H1 (cell line): ENCODE measurements around the gene CEL. TPM values are rescaled to one million over a fixed set of nuclear protein-coding genes. Genes with fewer than 3 reads are reported as not detected.

ENCODE experiments used
- CTCF ChIA-PET: fragments of 300-600 bp; sonication (Branson Sonifier 250); formaldehyde crosslinking; loops from one replicate; lab custom pipeline; 2021; ENCODE audit not compliant: partially characterized antibody; lab: Charles Lee
- POLR2A ChIA-PET: fragments of 300-600 bp; sonication (Branson Sonifier 250); formaldehyde crosslinking; loops from one replicate; lab custom pipeline; 2021; ENCODE audit warnings: inconsistent platforms; ENCODE audit not compliant: partially characterized antibody; lab: Charles Lee
- DNase-seq, 2 experiments: peaks; one replicate each; pipeline versions ENCODE4 v3.0.0 to v3.0.0-alpha.2; 2010 to 2022; ENCODE audit warnings: low spot score in 2 of 2, low read depth in 1 of 2, mixed read lengths in 1 of 2
- FAIRE-seq: peaks from 2 replicates; lab custom pipeline; 2011; peaks lifted over from hg19 to GRCh38; lab: Jason Lieb, UNC
- H2AFZ ChIP-seq: 2 replicates; pipeline ENCODE4 v1.8.1; 2012; ENCODE audit warnings: low read length, inconsistent platforms
- H2AK5ac ChIP-seq: 2 replicates; pipeline ENCODE4 v1.6.1; 2013; ENCODE audit warnings: low read depth, low read length
- H2BK120ac ChIP-seq: replicated peaks from 2 replicates; pipeline ENCODE3; 2013; ENCODE audit warnings: low read depth, low read length, inconsistent platforms
- H2BK12ac ChIP-seq: 2 replicates; pipeline ENCODE4 v1.6.1; 2013; ENCODE audit warnings: low read depth, low read length
- H2BK15ac ChIP-seq: 2 replicates; pipeline ENCODE4 v1.6.1; 2013; ENCODE audit warnings: low read length
- H2BK20ac ChIP-seq: 2 replicates; pipeline ENCODE4 v1.6.1; 2013; ENCODE audit warnings: low read length
- H2BK5ac ChIP-seq: 2 replicates; pipeline ENCODE4 v1.6.1; 2013; ENCODE audit warnings: low read depth, low read length
- H3K14ac ChIP-seq: 2 replicates; pipeline ENCODE4 v1.6.1; 2013; ENCODE audit warnings: inconsistent platforms; ENCODE audit not compliant: insufficient read length
- H3K18ac ChIP-seq: 2 replicates; pipeline ENCODE4 v1.6.1; 2013; ENCODE audit warnings: low read length; ENCODE audit errors: extremely low read depth
- H3K23ac ChIP-seq: 2 replicates; pipeline ENCODE4 v1.6.1; 2013; ENCODE audit warnings: inconsistent platforms; ENCODE audit not compliant: insufficient read length
- H3K23me2 ChIP-seq: 2 replicates; pipeline ENCODE4 v1.6.1; 2013; ENCODE audit warnings: low read depth, low read length
- H3K27ac ChIP-seq: 2 replicates; pipeline ENCODE4 v1.6.1; 2011; ENCODE audit warnings: low read depth, low read length, inconsistent platforms
- H3K27me3 ChIP-seq, 4 experiments: replicated peaks in 1 of 4; 1 replicate in 1 of 4; 2 replicates in 3 of 4; pipeline versions ENCODE4 v1.6.1 to v1.8.1; 2011 to 2013; ENCODE audit warnings: low read length in 3 of 4, mild to moderate bottlenecking in 3 of 4, inconsistent platforms in 2 of 4, mixed read lengths in 2 of 4, moderate library complexity in 1 of 4; ENCODE audit not compliant: control insufficient read depth in 3 of 4, insufficient read depth in 3 of 4; ENCODE audit errors: extremely low read depth in 1 of 4
- H3K36me3 ChIP-seq, 4 experiments: 2 replicates each; pipeline versions ENCODE4 v1.6.1 to v1.8.1; 2011 to 2013; ENCODE audit warnings: mild to moderate bottlenecking in 4 of 4, low read length in 3 of 4, moderate library complexity in 2 of 4, control low read depth in 1 of 4, inconsistent platforms in 1 of 4; ENCODE audit not compliant: insufficient read depth in 4 of 4, control insufficient read depth in 2 of 4
- H3K4ac ChIP-seq: replicated peaks from 2 replicates; pipeline ENCODE3; 2013; ENCODE audit warnings: low read length, low read depth, mixed read lengths, inconsistent platforms; ENCODE audit not compliant: insufficient read length
- H3K4me1 ChIP-seq, 4 experiments: replicated peaks in 1 of 4; 1 replicate in 1 of 4; 2 replicates in 3 of 4; pipeline versions ENCODE4 v1.6.1 to v1.8.1; 2011 to 2013; ENCODE audit warnings: low read length in 3 of 4, inconsistent platforms in 2 of 4, mixed read lengths in 1 of 4; ENCODE audit not compliant: insufficient read depth in 4 of 4, control insufficient read depth in 3 of 4
- H3K4me2 ChIP-seq, 2 experiments: 2 replicates each; pipeline versions ENCODE4 v1.6.1 to v1.8.1; 2011 to 2013; ENCODE audit warnings: low read depth in 2 of 2, low read length in 2 of 2, control low read depth in 1 of 2, inconsistent platforms in 1 of 2, mild to moderate bottlenecking in 1 of 2; ENCODE audit not compliant: insufficient read depth in 1 of 2
- H3K4me3 ChIP-seq, 4 experiments: fragments of 200-600, 300-600 bp in 1 of 4; sonication (generic), shearing (Covaris generic), sonication (Bioruptor Twin) in 1 of 4; 2 replicates each; pipeline versions ENCODE4 v1.5.1 to v1.8.1; 2011 to 2016; ENCODE audit warnings: low read length in 4 of 4, low read depth in 3 of 4, control low read depth in 2 of 4, inconsistent platforms in 2 of 4, mild to moderate bottlenecking in 2 of 4, mixed read lengths in 1 of 4, moderate library complexity in 1 of 4; ENCODE audit not compliant: insufficient read depth in 2 of 4; ENCODE audit errors: extremely low read depth in 1 of 4
- H3K56ac ChIP-seq: replicated peaks from 2 replicates; pipeline ENCODE3; 2013; ENCODE audit warnings: low read depth, mild to moderate bottlenecking, mixed read lengths, low read length, inconsistent platforms; ENCODE audit not compliant: insufficient read length
- H3K79me1 ChIP-seq: 2 replicates; pipeline ENCODE4 v1.6.1; 2013; ENCODE audit warnings: low read depth, low read length, control low read depth
- H3K79me2 ChIP-seq, 2 experiments: 2 replicates each; pipeline versions ENCODE4 v1.6.1 to v1.8.1; 2012 to 2013; ENCODE audit warnings: low read length in 2 of 2, mild to moderate bottlenecking in 2 of 2, inconsistent platforms in 1 of 2; ENCODE audit not compliant: insufficient read depth in 2 of 2, control insufficient read depth in 1 of 2
- H3K9ac ChIP-seq, 4 experiments: replicated peaks in 1 of 4; 1 replicate in 1 of 4; 2 replicates in 3 of 4; pipeline versions ENCODE4 v1.6.1 to v1.8.1; 2011 to 2013; ENCODE audit warnings: low read depth in 3 of 4, low read length in 3 of 4, control low read depth in 2 of 4, mild to moderate bottlenecking in 2 of 4, moderate library complexity in 2 of 4, inconsistent platforms in 1 of 4; ENCODE audit errors: extremely low read depth in 1 of 4
- H3K9me3 ChIP-seq, 2 experiments: 2 replicates each; pipeline versions ENCODE4 v1.6.1 to v1.8.1; 2012 to 2013; ENCODE audit warnings: mild to moderate bottlenecking in 2 of 2, moderate library complexity in 2 of 2, control low read depth in 1 of 2, inconsistent platforms in 1 of 2, low read depth in 1 of 2, low read length in 1 of 2, mixed read lengths in 1 of 2; ENCODE audit not compliant: insufficient read depth in 2 of 2
- H4K20me1 ChIP-seq, 2 experiments: replicated peaks in 1 of 2; 2 replicates each; pipeline versions ENCODE3 to v1.8.1; 2011 to 2013; ENCODE audit warnings: inconsistent platforms in 2 of 2, low read length in 2 of 2, mild to moderate bottlenecking in 1 of 2; ENCODE audit not compliant: insufficient read depth in 2 of 2, control insufficient read depth in 1 of 2
- H4K5ac ChIP-seq: 2 replicates; pipeline ENCODE4 v1.6.1; 2013; ENCODE audit warnings: low read length, low read depth, mixed read lengths, inconsistent platforms; ENCODE audit not compliant: insufficient read length
- H4K8ac ChIP-seq: 2 replicates; pipeline ENCODE4 v1.8.0; 2013; ENCODE audit warnings: mild to moderate bottlenecking, moderate library complexity, low read length, inconsistent platforms; ENCODE audit not compliant: insufficient read depth; ENCODE audit errors: extremely low read depth
- H4K91ac ChIP-seq: replicated peaks from 2 replicates; pipeline ENCODE3; 2013; ENCODE audit warnings: low read length, mixed read lengths, inconsistent platforms; ENCODE audit not compliant: insufficient read length
- BRCA1 ChIP-seq: IDR thresholded peaks from 2 replicates; pipeline ENCODE4 v1.6.1; 2012; ENCODE audit warnings: low read depth, low read length, improper control_type of control experiment
- CBX5 ChIP-seq: fragments of 300-800, 300-1000 bp; sonication (generic); IDR thresholded peaks from 2 replicates; pipeline ENCODE4 v1.7.1; 2016; ENCODE audit warnings: antibody characterized with exemption, low read length, low read depth
- CREB1 ChIP-seq: IDR thresholded peaks from 2 replicates; pipeline ENCODE4 v1.6.1; 2012; ENCODE audit warnings: inconsistent platforms
- E2F6 ChIP-seq: IDR thresholded peaks from 2 replicates; pipeline ENCODE4 v1.6.1; 2012; ENCODE audit warnings: inconsistent platforms
- EGR1 ChIP-seq: IDR thresholded peaks from 2 replicates; pipeline ENCODE4 v1.6.1; 2011; ENCODE audit warnings: low read depth, low read length, borderline replicate concordance
- EZH2 ChIP-seq: fragments of 200-600 bp; sonication (generic); IDR thresholded peaks from 2 replicates; pipeline ENCODE4 v1.7.1; 2012; ENCODE audit warnings: low read depth, mild to moderate bottlenecking, moderate library complexity, low read length, inconsistent platforms; ENCODE audit not compliant: severe bottlenecking
- GABPA ChIP-seq: IDR thresholded peaks from 2 replicates; pipeline ENCODE4 v1.6.1; 2011; ENCODE audit warnings: mild to moderate bottlenecking, low read length, moderate library complexity, borderline replicate concordance; ENCODE audit not compliant: insufficient read depth
- HDAC6 ChIP-seq: IDR thresholded peaks from one replicate; pipeline ENCODE4 v1.7.1; 2012; ENCODE audit warnings: low read depth, mild to moderate bottlenecking, inconsistent platforms, low read length, moderate library complexity
- RBBP5 ChIP-seq: IDR thresholded peaks from 2 replicates; pipeline ENCODE4 v1.7.1; 2012; ENCODE audit warnings: low read depth, mild to moderate bottlenecking, inconsistent platforms, low read length, moderate library complexity, borderline replicate concordance
- RXRA ChIP-seq: IDR thresholded peaks from 2 replicates; pipeline ENCODE4 v1.6.1; 2011; ENCODE audit warnings: low read depth, mild to moderate bottlenecking, low read length, moderate library complexity; ENCODE audit not compliant: insufficient read depth
- SRF ChIP-seq: IDR thresholded peaks from 2 replicates; pipeline ENCODE4 v1.6.1; 2011; ENCODE audit warnings: mild to moderate bottlenecking, low read depth, low read length, moderate library complexity
- WGBS, 2 experiments: shearing (Covaris generic) in 1 of 2; methylation state at CpG; one replicate each; pipeline versions ENCODE4 v1.1.6 to v1.1.7; 2013 to 2015; ENCODE audit warnings: low lambda C conversion rate in 2 of 2, mixed read lengths in 2 of 2, inconsistent platforms in 1 of 2, low coverage in 1 of 2, missing lambda C conversion rate in 1 of 2; ENCODE audit not compliant: insufficient replicate concordance in 2 of 2, insufficient coverage in 1 of 2, insufficient read length in 1 of 2; ENCODE audit errors: extremely low coverage in 1 of 2, missing lambda C conversion rate in 1 of 2; 5-methylcytosine and 5-hydroxymethylcytosine counted together
- polyA plus RNA-seq, 7 experiments: library from polyadenylated mRNA; depleted of rRNA in 3 of 7; stranded (reverse) in 5 of 7; unstranded in 2 of 7; fragments of >200 nt in 5 of 7; fragments of 200-250 nt in 2 of 7; gene quantifications; 1 replicate in 5 of 7; 2 replicates in 1 of 7; 4 replicates in 1 of 7; pipeline versions ENCODE4 v1.2.1 to v1.2.3, GENCODE V29; 2011 to 2013; ENCODE audit warnings: missing spikeins in 2 of 7, mixed read lengths in 2 of 7
- total RNA-seq: library from RNA; stranded (reverse); fragmentation: NEBNext Ultra II Directional; extraction: Animal tissue kit (Norgen Biotek cat#: 25700); gene quantifications from 2 replicates; pipeline ENCODE4 v1.2.1, GENCODE V29; 2021

The CEL gene
- total and polyA plus RNA-seq, 2 of the 8 experiments (the other 6 are each of a cell fraction or from before 2014, with no cell fraction given), result 1.8 to 3.4 TPM

DNA sequence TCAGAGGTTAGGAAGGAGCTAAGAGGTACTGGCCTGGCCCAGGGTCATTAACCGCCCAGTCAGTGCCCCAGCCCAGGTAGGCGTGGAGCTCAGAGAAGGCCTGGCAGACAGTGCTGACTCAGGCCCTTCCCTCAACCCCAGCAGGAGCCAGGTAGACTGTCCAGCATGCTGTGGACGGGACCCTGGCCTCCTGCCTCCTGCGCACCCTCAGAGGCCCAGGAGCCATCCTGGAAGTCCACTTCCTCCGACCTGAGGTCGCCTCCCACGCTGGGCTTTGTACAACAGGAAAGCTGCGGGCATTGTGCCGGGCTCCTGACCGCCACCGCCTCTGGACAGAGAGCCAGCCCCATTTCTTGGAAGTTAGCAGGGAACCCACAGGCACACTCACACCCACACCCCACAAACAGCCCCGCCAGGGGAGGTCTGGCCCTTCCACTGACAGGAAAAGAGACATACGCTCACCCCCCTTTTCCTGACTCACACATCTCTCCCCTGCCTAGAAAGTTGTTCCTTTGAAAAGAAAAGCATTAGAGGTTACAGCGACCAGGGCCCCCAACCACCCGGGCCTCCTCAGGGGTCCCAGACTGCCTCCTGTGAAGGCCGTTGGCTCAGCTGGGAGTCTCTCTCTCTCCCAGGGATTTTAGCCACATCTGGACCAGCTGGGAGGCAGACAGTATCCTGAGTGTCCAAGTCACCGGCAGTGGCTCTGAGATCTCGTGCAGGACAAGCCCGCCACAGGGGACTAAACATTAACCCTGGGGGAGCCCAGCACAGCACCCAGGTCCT is 51.6 kb downstream of the CEL start:
- Histone ChIP-seq H3K79me1 (no peaks in the 10 kb centered on the region), H3K14ac (no peak overlapping the region), H3K9me3 (no peaks in the 10 kb centered on the region), H3K79me2 (no peaks in the 10 kb centered on the region), H2BK120ac (no peak overlapping the region), H3K18ac (no peak overlapping the region), H2AK5ac (no peak overlapping the region), H3K36me3 (peaks cover 0 to 7% (median 0%) of the 10 kb centered on the region in 4 experiments; a peak in 2 of 8 replicates), H4K20me1 (peaks cover 25 to 36% of the 10 kb centered on the region in 2 experiments), H3K27ac (no peak overlapping the region), H3K23me2 (no peaks in the 10 kb centered on the region), H4K91ac (no peak overlapping the region), H3K4me2 (no peak overlapping the region), H3K9ac (no peak overlapping the region), H3K23ac (no peak overlapping the region), H3K4me1 (peaks cover 0 to 4% (median 0%) of the 10 kb centered on the region in 4 experiments; a peak in 1 of 7 replicates), H2BK20ac (no peak overlapping the region), H3K27me3 (peaks cover 0 to 13% (median 7%) of the 10 kb centered on the region in 4 experiments; a peak in 5 of 7 replicates), H2BK12ac (no peak overlapping the region), H4K5ac (no peak overlapping the region), H2AFZ (no peak overlapping the region), H3K4me3 (no peak overlapping the region), H2BK15ac (no peak overlapping the region), H4K8ac (peak overlapping the region; percentile 82; the same call in 1 of the 2 replicates), H3K56ac (no peak overlapping the region), H2BK5ac (no peak overlapping the region), H3K4ac (no peak overlapping the region)
- ChIA-PET POLR2A (interaction anchor here (0.5 to 2.4 kb wide), 3 partner anchors 37 to 90 kb away, joined by 3 to 8 read pairs (median 4); partner anchors contain the start of gene GBGT1), CTCF (interaction anchor here (0.9 to 19.3 kb wide), 8 partner anchors 11 to 229 kb away, joined by 3 to 337 read pairs (median 3); no protein-coding TSS in a partner anchor)
- FAIRE-seq, result no peak
- no peak for DNase-seq
- 92% methylated on average over 19 of the region's 19 CpGs; no CpG with 5 or more reads in 1 of the 2 experiments for WGBS, 2 experiments
- TF ChIP-seq HDAC6, result no peak
- TF ChIP-seq E2F6, result no peak
- TF ChIP-seq CREB1, result no peak
- no peak for TF ChIP-seq GABPA
- no peak for TF ChIP-seq RBBP5
- no peak for TF ChIP-seq BRCA1
- no peak for TF ChIP-seq CBX5
- TF ChIP-seq EZH2, result no peak
- TF ChIP-seq RXRA, result no peak
- TF ChIP-seq EGR1, result no peak
- TF ChIP-seq SRF, result no peak
